ENCODE results near the gene EBF3. TPM values are rescaled to one million over a fixed set of nuclear protein-coding genes. Genes with fewer than 3 reads are reported as not detected.

The EBF3 gene
- total RNA-seq, 2 donors from 2014 or later: 0.44 to 2.0 TPM

DNA sequence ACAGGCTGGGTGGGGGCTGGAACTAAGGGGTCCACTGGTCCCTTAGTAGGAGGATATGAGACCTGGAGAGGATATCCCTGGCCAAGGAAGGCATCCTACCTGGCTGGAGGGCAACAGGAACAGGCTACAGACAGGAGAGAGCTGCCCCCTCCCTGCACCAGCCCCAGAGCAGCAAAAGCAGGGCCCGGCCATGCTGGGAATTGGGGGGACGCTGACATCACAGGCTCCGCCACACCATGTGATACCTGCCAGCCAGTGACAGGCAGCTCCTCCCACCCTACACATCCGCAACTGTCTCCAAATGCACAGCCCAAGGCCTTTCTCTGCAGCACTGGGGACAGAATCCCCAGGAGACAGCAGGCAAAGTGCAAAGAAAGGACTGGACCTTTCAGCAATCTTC lies 100.0 kb downstream of the EBF3 start:
- Mint-ChIP-seq H3K4me3 (no peak overlapping the region), H3K4me1 (peaks cover 6% of the 10 kb centered on the region), H3K9me3 (no peaks in the 10 kb centered on the region), H3K36me3 (ENCODE audit: low read depth) (no peaks in the 10 kb centered on the region), H3K27ac (no peak overlapping the region), H3K27me3 (ENCODE audit: insufficient read depth) (no peaks in the 10 kb centered on the region)
- no peak overlapping the region for H3K4me3 ChIP-seq (ENCODE audit: low read length)
- H3K9me3 ChIP-seq (ENCODE audit: control insufficient read depth, low read length): no peaks in the 10 kb centered on the region
- H3K27me3 ChIP-seq (ENCODE audit: control insufficient read depth, insufficient read depth, low read length, poor library complexity, severe bottlenecking): no peaks in the 10 kb centered on the region
- 85 to 89% methylated on average over 4 of the region's 4 CpGs for WGBS, 2 experiments (ENCODE audit: insufficient coverage in 1 of 2, insufficient read length in 1 of 2)
- DNase-seq: no peak
- peaks cover 9% of the 10 kb centered on the region for H3K4me1 ChIP-seq (ENCODE audit: control insufficient read depth, insufficient read depth, low read length)
- H3K27ac ChIP-seq (ENCODE audit: low read depth, low read length): peak overlapping the region; percentile 75
- no peak overlapping the region for H3K9ac ChIP-seq (ENCODE audit: extremely low read depth, low read length, poor library complexity, severe bottlenecking)
- TF ChIP-seq, protein P1, sequence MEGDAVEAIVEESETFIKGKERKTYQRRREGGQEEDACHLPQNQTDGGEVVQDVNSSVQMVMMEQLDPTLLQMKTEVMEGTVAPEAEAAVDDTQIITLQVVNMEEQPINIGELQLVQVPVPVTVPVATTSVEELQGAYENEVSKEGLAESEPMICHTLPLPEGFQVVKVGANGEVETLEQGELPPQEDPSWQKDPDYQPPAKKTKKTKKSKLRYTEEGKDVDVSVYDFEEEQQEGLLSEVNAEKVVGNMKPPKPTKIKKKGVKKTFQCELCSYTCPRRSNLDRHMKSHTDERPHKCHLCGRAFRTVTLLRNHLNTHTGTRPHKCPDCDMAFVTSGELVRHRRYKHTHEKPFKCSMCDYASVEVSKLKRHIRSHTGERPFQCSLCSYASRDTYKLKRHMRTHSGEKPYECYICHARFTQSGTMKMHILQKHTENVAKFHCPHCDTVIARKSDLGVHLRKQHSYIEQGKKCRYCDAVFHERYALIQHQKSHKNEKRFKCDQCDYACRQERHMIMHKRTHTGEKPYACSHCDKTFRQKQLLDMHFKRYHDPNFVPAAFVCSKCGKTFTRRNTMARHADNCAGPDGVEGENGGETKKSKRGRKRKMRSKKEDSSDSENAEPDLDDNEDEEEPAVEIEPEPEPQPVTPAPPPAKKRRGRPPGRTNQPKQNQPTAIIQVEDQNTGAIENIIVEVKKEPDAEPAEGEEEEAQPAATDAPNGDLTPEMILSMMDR (conservative IDR thresholded peaks at IDR 0.05): no peak
- no peaks in the 10 kb centered on the region for H3K36me3 ChIP-seq (ENCODE audit: control insufficient read depth, insufficient read depth, low read length)

DNA sequence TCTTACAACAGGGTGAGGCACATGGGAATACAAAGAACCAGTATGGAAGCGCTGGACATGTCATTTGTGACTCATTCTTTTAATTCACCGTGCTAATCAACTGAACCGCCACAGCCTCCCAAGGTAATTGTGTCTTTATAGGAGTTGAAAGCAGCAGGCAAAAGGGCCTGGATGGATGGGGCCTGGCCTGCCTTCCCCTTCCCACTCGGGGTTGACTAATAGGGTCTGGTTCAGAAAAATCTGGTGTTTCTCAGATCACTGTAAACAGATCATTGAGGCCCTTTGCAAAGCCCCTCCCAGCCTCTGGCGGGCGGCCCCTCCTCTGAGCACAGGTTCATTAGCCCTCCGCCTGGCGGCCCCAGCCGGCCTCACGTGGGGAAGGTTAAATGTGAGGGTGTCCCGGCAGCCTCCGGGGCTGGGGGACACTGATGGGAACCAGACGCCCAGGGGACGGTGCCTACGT lies 100.8 kb downstream of the EBF3 start:
- no peak overlapping the region for H3K4me3 ChIP-seq (ENCODE audit: low read length)
- H3K9me3 Mint-ChIP-seq: no peaks in the 10 kb centered on the region
- no peaks in the 10 kb centered on the region for H3K27me3 Mint-ChIP-seq (ENCODE audit: insufficient read depth)
- DNase-seq: peak; percentile 74
- no peak overlapping the region for H3K27ac Mint-ChIP-seq
- TF ChIP-seq, protein P1 (conservative IDR thresholded peaks at IDR 0.05): peak; percentile 14
- no peaks in the 10 kb centered on the region for H3K36me3 Mint-ChIP-seq (ENCODE audit: low read depth)
- H3K9me3 ChIP-seq (ENCODE audit: control insufficient read depth, low read length): no peaks in the 10 kb centered on the region
- no peak overlapping the region for H3K9ac ChIP-seq (ENCODE audit: extremely low read depth, low read length, poor library complexity, severe bottlenecking)
- H3K27ac ChIP-seq (ENCODE audit: low read depth, low read length): peak overlapping the region; percentile 75
- no peaks in the 10 kb centered on the region for H3K36me3 ChIP-seq (ENCODE audit: control insufficient read depth, insufficient read depth, low read length)
- no peaks in the 10 kb centered on the region for H3K27me3 ChIP-seq (ENCODE audit: control insufficient read depth, insufficient read depth, low read length, poor library complexity, severe bottlenecking)
- WGBS, 2 experiments (ENCODE audit: insufficient coverage in 1 of 2, insufficient read length in 1 of 2): 73 to 75% methylated on average over 8 to 15 of the region's 15 CpGs
- no peak overlapping the region for H3K4me3 Mint-ChIP-seq
- peaks cover 9% of the 10 kb centered on the region for H3K4me1 ChIP-seq (ENCODE audit: control insufficient read depth, insufficient read depth, low read length)
- peaks cover 6% of the 10 kb centered on the region for H3K4me1 Mint-ChIP-seq

DNA sequence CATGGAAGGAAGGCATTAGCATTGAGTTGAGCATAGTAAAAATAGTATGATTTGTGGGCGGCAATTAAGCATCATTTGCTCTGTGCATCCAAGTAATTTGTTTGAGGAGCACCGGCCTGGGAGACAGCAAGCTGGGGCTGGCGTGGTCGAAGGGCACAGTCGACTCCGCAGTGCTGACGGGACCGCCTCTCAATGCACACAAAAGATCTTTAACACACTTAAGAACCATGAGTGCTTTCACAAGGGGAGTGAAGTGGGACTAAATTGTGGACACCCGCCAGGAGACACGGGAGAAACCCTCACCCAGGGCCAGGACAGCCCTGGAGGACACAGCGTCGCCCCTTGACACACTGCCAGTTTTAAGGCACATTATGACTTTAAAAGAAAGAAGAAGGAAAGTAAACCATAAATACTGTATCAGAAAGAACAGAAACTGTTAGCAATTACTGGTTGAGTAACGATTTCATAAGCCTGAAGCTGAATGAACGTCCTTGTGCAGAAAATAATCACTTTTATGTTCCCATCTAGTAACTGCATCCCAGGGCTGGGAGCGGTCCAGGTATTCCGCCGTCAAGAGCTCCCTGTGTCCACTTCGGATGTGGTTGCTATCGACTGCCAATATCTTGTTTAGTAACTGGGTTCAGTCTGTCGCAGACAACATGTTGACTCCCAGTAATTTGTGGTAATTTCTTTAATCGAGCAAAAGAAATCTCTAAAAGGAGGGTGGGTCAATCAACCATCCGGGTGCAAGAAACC lies 102.1 kb downstream of the EBF3 start:
- H3K36me3 ChIP-seq (ENCODE audit: control insufficient read depth, insufficient read depth, low read length): no peaks in the 10 kb centered on the region
- H3K4me3 ChIP-seq (ENCODE audit: low read length): no peak overlapping the region
- H3K27ac ChIP-seq (ENCODE audit: low read depth, low read length): no peak overlapping the region
- Mint-ChIP-seq H3K27ac (no peak overlapping the region), H3K4me3 (no peak overlapping the region), H3K9me3 (peaks cover under 1% of the 10 kb centered on the region), H3K27me3 (ENCODE audit: insufficient read depth) (no peaks in the 10 kb centered on the region), H3K36me3 (ENCODE audit: low read depth) (peaks cover under 1% of the 10 kb centered on the region), H3K4me1 (peaks cover 6% of the 10 kb centered on the region)
- no peak overlapping the region for H3K9ac ChIP-seq (ENCODE audit: extremely low read depth, low read length, poor library complexity, severe bottlenecking)
- WGBS, 2 experiments (ENCODE audit: insufficient coverage in 1 of 2, insufficient read length in 1 of 2): 92% methylated on average over 14 to 22 of the region's 22 CpGs
- TF ChIP-seq, protein P1 (conservative IDR thresholded peaks at IDR 0.05): no peak
- H3K27me3 ChIP-seq (ENCODE audit: control insufficient read depth, insufficient read depth, low read length, poor library complexity, severe bottlenecking): no peaks in the 10 kb centered on the region
- DNase-seq: no peak
- H3K9me3 ChIP-seq (ENCODE audit: control insufficient read depth, low read length): no peaks in the 10 kb centered on the region
- H3K4me1 ChIP-seq (ENCODE audit: control insufficient read depth, insufficient read depth, low read length): peaks cover 9% of the 10 kb centered on the region
